HEK293 (cell line): ENCODE results near the gene CNTN4.

Source experiments
- CTCF ChIA-PET: fragments of 350-600 bp; formaldehyde crosslinking; extraction: SDS; loops from one replicate; lab custom pipeline; 2021; ENCODE audit warnings: antibody characterized with exemption; lab: Yijun Ruan, JAX
- POLR2A ChIA-PET: fragments of 300-600 bp; formaldehyde crosslinking; extraction: SDS; loops from one replicate; lab custom pipeline; 2020; ENCODE audit warnings: antibody characterized with exemption, inconsistent platforms; lab: Yijun Ruan, JAX
- H3K27ac ChIP-seq: fragments of 200-500 bp; sonication (Bioruptor generic); 2 replicates; pipeline ENCODE4 v1.5.1; 2014; ENCODE audit warnings: low read depth, low read length, control low read depth, inconsistent platforms; ENCODE audit errors: extremely low read depth
- H3K36me3 ChIP-seq, 2 experiments: fragments of 200-500 bp in 1 of 2; sonication (Bioruptor generic) in 1 of 2; 1 replicate in 1 of 2; 2 replicates in 1 of 2; pipeline ENCODE4 v1.5.1; 2014 to 2017; ENCODE audit warnings: inconsistent platforms in 2 of 2, low read length in 2 of 2; ENCODE audit not compliant: control insufficient read depth in 2 of 2, insufficient read depth in 1 of 2
- H3K4me1 ChIP-seq: fragments of 200-500 bp; sonication (Bioruptor generic); 2 replicates; pipeline ENCODE4 v1.5.1; 2014; ENCODE audit warnings: mild to moderate bottlenecking, low read length, inconsistent platforms; ENCODE audit not compliant: control insufficient read depth, insufficient read depth
- H3K4me3 ChIP-seq: 2 replicates; pipeline ENCODE4 v1.5.1; 2011; ENCODE audit warnings: low read depth, mild to moderate bottlenecking, control low read depth, low read length, moderate library complexity
- H3K9me3 ChIP-seq: fragments of 200-500 bp; sonication (Bioruptor generic); 2 replicates; pipeline ENCODE4 v1.5.1; 2014; ENCODE audit warnings: low read depth, low read length, inconsistent platforms; ENCODE audit not compliant: control insufficient read depth, insufficient read depth
- ATF2 ChIP-seq: fragments of 450-650 bp; formaldehyde crosslinking; IDR thresholded peaks from 2 replicates; pipeline ENCODE4 v1.5.1; 2016; ENCODE audit warnings: missing biosample characterization, missing genetic modification characterization, low read depth
- IKZF3 ChIP-seq: fragments of 450-650 bp; IDR thresholded peaks from 2 replicates; pipeline ENCODE4 v1.5.0; 2018; ENCODE audit warnings: missing biosample characterization, mild to moderate bottlenecking, missing genetic modification characterization, moderate library complexity
- REPIN1 ChIP-seq: fragments of 450-650 bp; formaldehyde crosslinking; IDR thresholded peaks from 2 replicates; pipeline ENCODE4 v1.5.1; 2017; ENCODE audit warnings: missing biosample characterization, missing genetic modification characterization, low read depth
- ZNF2 ChIP-seq: fragments of 450-650 bp; formaldehyde crosslinking; IDR thresholded peaks from 2 replicates; pipeline ENCODE4 v1.5.1; 2016; ENCODE audit warnings: missing biosample characterization, missing genetic modification characterization
- ZNF274 ChIP-seq, 2 experiments: fragments of 200-500 bp in 1 of 2; fragments of 450-650 bp in 1 of 2; sonication (Bioruptor generic) in 1 of 2; formaldehyde crosslinking in 1 of 2; IDR thresholded peaks; 2 replicates each; pipeline versions ENCODE4 v1.5.1 to v1.6.1; 2014 to 2016; ENCODE audit warnings: borderline replicate concordance in 1 of 2, inconsistent platforms in 1 of 2, low read length in 1 of 2, missing biosample characterization in 1 of 2, missing genetic modification characterization in 1 of 2
- ZNF311 ChIP-seq: fragments of 450-650 bp; formaldehyde crosslinking; IDR thresholded peaks from 2 replicates; pipeline ENCODE4 v1.5.1; 2017; ENCODE audit warnings: missing biosample characterization, missing genetic modification characterization, borderline replicate concordance
- ZNF37A ChIP-seq: fragments of 450-650 bp; IDR thresholded peaks from 2 replicates; pipeline ENCODE4 v1.5.1; 2018; ENCODE audit warnings: missing biosample characterization, missing genetic modification characterization
- ZNF449 ChIP-seq: fragments of 450-650 bp; formaldehyde crosslinking; IDR thresholded peaks from 2 replicates; pipeline ENCODE4 v1.5.1; 2017; ENCODE audit warnings: missing biosample characterization, mild to moderate bottlenecking, missing genetic modification characterization, moderate library complexity
- ZNF555 ChIP-seq: fragments of 450-650 bp; formaldehyde crosslinking; conservative IDR thresholded peaks from 2 replicates; pipeline ENCODE4 v1.5.1; 2017; ENCODE audit warnings: missing biosample characterization, mild to moderate bottlenecking, missing genetic modification characterization, inconsistent platforms
- ZNF610 ChIP-seq: fragments of 450-650 bp; formaldehyde crosslinking; IDR thresholded peaks from 2 replicates; pipeline ENCODE4 v1.5.1; 2016; ENCODE audit warnings: missing biosample characterization, missing genetic modification characterization, borderline replicate concordance
- ZNF76 ChIP-seq: fragments of 450-650 bp; formaldehyde crosslinking; IDR thresholded peaks from 2 replicates; pipeline ENCODE4; 2016; ENCODE audit warnings: low read depth, missing biosample characterization, missing genetic modification characterization, borderline replicate concordance
- ZNF792 ChIP-seq: fragments of 450-650 bp; formaldehyde crosslinking; IDR thresholded peaks from 2 replicates; pipeline ENCODE4 v1.5.1; 2016; ENCODE audit warnings: missing biosample characterization, missing genetic modification characterization
- TF ChIP-seq, protein P1 (sequence below): fragments of 450-650 bp; formaldehyde crosslinking; IDR thresholded peaks from 2 replicates; pipeline ENCODE4 v1.5.1; 2016; ENCODE audit warnings: missing biosample characterization, missing genetic modification characterization, borderline replicate concordance
- TF ChIP-seq, protein P2 (sequence below): fragments of 450-650 bp; formaldehyde crosslinking; IDR thresholded peaks from 2 replicates; pipeline ENCODE4 v1.5.1; 2016; ENCODE audit warnings: missing biosample characterization, missing genetic modification characterization
- TF ChIP-seq, protein P3 (sequence below): fragments of 450-650 bp; formaldehyde crosslinking; IDR thresholded peaks from 2 replicates; pipeline ENCODE4 v1.5.1; 2016; ENCODE audit warnings: missing biosample characterization, missing genetic modification characterization

The CNTN4 gene

DNA sequence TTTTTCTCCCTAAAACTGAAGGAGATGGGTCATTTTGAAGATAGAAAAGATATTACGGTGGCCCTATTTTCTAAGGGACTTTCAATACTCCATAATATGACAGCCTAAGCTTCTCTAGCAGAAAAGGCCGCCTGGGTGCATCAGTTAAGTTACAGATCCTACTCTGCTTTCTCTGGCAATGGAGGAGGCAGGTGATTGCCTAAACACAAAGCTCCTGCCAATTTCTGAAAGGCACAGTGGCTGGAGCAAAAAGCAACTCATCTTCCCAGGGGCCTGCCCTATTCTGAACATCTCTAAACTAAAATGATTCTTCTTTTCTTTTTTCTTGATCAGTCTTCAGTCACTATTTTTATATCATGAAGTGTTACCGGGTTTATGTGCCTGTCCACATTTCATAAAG, 276.7 kb downstream of the CNTN4 start:
- no peak overlapping the region for H3K27ac ChIP-seq
- H3K36me3 ChIP-seq, result no peaks in the 10 kb centered on the region
- H3K4me3 ChIP-seq, result no peak overlapping the region
- no peaks in the 10 kb centered on the region for H3K4me1 ChIP-seq
- CTCF ChIA-PET, result no interaction called here
- no peaks in the 10 kb centered on the region for H3K9me3 ChIP-seq
- POLR2A ChIA-PET, result no interaction called here
- TF ChIP-seq, protein P1, sequence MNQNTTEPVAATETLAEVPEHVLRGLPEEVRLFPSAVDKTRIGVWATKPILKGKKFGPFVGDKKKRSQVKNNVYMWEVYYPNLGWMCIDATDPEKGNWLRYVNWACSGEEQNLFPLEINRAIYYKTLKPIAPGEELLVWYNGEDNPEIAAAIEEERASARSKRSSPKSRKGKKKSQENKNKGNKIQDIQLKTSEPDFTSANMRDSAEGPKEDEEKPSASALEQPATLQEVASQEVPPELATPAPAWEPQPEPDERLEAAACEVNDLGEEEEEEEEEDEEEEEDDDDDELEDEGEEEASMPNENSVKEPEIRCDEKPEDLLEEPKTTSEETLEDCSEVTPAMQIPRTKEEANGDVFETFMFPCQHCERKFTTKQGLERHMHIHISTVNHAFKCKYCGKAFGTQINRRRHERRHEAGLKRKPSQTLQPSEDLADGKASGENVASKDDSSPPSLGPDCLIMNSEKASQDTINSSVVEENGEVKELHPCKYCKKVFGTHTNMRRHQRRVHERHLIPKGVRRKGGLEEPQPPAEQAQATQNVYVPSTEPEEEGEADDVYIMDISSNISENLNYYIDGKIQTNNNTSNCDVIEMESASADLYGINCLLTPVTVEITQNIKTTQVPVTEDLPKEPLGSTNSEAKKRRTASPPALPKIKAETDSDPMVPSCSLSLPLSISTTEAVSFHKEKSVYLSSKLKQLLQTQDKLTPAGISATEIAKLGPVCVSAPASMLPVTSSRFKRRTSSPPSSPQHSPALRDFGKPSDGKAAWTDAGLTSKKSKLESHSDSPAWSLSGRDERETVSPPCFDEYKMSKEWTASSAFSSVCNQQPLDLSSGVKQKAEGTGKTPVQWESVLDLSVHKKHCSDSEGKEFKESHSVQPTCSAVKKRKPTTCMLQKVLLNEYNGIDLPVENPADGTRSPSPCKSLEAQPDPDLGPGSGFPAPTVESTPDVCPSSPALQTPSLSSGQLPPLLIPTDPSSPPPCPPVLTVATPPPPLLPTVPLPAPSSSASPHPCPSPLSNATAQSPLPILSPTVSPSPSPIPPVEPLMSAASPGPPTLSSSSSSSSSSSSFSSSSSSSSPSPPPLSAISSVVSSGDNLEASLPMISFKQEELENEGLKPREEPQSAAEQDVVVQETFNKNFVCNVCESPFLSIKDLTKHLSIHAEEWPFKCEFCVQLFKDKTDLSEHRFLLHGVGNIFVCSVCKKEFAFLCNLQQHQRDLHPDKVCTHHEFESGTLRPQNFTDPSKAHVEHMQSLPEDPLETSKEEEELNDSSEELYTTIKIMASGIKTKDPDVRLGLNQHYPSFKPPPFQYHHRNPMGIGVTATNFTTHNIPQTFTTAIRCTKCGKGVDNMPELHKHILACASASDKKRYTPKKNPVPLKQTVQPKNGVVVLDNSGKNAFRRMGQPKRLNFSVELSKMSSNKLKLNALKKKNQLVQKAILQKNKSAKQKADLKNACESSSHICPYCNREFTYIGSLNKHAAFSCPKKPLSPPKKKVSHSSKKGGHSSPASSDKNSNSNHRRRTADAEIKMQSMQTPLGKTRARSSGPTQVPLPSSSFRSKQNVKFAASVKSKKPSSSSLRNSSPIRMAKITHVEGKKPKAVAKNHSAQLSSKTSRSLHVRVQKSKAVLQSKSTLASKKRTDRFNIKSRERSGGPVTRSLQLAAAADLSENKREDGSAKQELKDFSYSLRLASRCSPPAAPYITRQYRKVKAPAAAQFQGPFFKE (tag by site-specific recombination), result no peak
- TF ChIP-seq ZNF792 (tag by site-specific recombination), result no peak
- TF ChIP-seq, protein P2, sequence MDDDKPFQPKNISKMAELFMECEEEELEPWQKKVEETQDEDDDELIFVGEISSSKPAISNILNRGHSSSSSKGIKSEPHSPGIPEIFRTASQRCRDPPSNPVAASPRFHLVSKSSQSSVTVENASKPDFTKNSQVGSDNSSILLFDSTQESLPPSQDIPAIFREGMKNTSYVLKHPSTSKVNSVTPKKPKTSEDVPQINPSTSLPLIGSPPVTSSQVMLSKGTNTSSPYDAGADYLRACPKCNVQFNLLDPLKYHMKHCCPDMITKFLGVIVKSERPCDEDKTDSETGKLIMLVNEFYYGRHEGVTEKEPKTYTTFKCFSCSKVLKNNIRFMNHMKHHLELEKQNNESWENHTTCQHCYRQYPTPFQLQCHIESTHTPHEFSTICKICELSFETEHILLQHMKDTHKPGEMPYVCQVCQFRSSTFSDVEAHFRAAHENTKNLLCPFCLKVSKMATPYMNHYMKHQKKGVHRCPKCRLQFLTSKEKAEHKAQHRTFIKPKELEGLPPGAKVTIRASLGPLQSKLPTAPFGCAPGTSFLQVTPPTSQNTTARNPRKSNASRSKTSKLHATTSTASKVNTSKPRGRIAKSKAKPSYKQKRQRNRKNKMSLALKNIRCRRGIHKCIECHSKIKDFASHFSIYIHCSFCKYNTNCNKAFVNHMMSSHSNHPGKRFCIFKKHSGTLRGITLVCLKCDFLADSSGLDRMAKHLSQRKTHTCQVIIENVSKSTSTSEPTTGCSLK (tag by site-specific recombination), result no peak
- TF ChIP-seq ATF2 (tag by site-specific recombination), result no peak
- TF ChIP-seq, protein P3, sequence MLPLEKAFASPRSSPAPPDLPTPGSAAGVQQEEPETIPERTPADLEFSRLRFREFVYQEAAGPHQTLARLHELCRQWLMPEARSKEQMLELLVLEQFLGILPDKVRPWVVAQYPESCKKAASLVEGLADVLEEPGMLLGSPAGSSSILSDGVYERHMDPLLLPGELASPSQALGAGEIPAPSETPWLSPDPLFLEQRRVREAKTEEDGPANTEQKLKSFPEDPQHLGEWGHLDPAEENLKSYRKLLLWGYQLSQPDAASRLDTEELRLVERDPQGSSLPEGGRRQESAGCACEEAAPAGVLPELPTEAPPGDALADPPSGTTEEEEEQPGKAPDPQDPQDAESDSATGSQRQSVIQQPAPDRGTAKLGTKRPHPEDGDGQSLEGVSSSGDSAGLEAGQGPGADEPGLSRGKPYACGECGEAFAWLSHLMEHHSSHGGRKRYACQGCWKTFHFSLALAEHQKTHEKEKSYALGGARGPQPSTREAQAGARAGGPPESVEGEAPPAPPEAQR (tag by site-specific recombination), result no peak
- TF ChIP-seq ZNF2, result no peak
- no peak for TF ChIP-seq ZNF449 (tag by site-specific recombination)
- TF ChIP-seq ZNF555 (tag by site-specific recombination), result no peak
- TF ChIP-seq ZNF76, result no peak
- no peak for TF ChIP-seq ZNF610 (tag by site-specific recombination)
- TF ChIP-seq IKZF3 (tag by site-specific recombination), result no peak
- TF ChIP-seq REPIN1 (tag by site-specific recombination), result no peak

DNA sequence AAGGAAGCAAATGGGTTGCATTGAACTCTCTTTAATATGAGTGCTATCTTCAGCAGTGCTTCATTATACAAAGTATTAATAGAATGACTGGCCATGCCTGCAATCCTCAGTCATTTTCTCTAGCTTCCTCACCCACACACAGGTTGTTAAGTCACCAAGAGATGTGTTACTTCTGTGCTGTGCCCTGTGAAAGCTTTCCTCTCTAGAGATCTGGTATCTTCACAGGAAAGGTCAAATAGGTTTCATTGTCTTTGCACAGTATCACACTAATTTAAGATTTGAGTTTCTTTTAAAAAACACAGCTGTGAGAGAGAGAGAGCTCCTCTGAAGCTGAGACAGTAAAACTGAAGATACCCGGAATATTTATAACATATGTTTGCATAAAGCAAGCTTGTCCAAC, 278.6 kb downstream of the CNTN4 start:
- Histone ChIP-seq H3K27ac (no peak overlapping the region), H3K36me3 (no peaks in the 10 kb centered on the region), H3K4me1 (no peaks in the 10 kb centered on the region), H3K4me3 (no peak overlapping the region), H3K9me3 (no peaks in the 10 kb centered on the region)
- CTCF ChIA-PET, result no interaction called here
- TF ChIP-seq ZNF274 (IDR thresholded peaks at IDR 0.05; ENCODE audit: low read length) (no peak), ZNF274 (tag by site-specific recombination; IDR thresholded peaks at IDR 0.05; ENCODE audit: borderline replicate concordance) (no peak), ZNF311 (tag by site-specific recombination) (no peak), ZNF37A (tag by site-specific recombination) (no peak)
- TF ChIP-seq, protein P3 (tag by site-specific recombination), result no peak
- POLR2A ChIA-PET, result no interaction called here
